CD4-positive, alpha-beta T cell treated with Interleukin-1 beta for 1 hour (primary cell): ENCODE measurements around the gene PAX9.
"Not testable (repeated sequence)": the region's sequence is repeated elsewhere in the genome, so short reads cannot be mapped to it uniquely, and the experiment has no call there.

Experiments
- DNase-seq, 2 donors: peaks; one replicate each; pipeline ENCODE4 v3.0.0-alpha.2; 2020 to 2022

Gene PAX9

DNA sequence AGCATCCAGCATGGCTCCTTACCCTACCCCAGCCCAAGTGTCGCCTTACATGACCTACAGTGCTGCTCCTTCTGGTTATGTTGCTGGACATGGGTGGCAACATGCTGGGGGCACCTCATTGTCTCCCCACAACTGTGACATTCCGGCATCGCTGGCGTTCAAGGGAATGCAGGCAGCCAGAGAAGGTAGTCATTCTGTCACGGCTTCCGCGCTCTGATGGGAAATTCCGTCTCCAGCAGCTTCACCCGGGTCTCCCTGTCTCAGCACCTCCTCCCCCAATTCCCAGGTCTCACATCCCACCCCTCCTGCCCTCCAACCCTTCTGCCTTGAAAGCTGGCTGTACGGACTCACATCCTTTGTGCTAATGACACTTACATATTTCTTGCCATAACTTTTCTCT lies 14.6 kb downstream of the PAX9 start:
- DNase-seq = no peak

DNA sequence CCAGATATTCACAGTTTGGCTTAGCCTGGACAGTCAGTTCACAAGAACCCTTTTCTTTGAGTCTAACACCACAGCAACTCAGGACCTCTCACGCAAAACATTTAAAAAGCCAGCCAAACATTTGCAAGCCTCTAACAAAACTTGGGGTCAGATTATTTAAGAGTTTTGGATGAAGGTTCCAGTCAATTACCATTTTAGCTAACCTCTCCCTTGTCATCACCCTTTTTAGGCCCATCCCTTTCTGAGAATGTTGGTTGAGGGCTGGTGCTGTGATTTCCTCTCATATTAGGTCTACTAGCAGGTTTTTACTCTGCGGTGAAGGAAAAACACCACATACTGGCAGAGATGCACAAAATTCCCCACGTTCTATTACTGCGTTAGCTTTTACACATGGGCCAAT lies 20.7 kb downstream of the PAX9 start:
- DNase-seq = no peak

DNA sequence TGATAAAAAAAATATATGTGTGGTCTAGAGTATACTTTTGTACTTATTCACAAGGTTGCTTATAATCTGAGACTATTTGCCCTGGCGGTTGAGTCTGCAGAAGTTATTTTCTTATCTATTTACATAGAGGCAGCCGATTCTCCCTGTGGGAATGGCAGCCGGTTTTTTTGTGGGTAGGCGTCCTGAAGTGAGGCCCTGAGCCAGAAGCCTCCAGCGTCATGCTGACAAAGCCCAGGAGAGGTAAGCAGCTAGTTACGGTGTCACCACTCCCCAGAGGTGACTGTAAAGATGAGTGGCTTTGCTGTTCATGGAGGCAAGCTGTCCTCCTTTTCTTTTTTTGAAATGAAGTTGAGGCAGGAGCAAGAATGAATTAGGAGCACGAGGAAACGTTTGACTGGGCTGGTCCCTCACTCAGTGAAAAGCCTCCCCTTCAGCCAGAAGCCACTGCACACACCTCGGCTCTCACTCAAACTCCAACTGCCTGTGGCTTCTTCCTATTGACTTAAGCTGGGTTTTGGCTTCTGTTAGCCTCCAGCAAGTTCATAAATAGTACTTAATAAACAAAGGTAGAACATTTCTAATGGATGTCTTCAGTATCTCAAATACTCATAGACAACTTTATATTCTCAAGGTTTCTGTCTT lies 21.5 kb downstream of the PAX9 start:
- DNase-seq = no peak

DNA sequence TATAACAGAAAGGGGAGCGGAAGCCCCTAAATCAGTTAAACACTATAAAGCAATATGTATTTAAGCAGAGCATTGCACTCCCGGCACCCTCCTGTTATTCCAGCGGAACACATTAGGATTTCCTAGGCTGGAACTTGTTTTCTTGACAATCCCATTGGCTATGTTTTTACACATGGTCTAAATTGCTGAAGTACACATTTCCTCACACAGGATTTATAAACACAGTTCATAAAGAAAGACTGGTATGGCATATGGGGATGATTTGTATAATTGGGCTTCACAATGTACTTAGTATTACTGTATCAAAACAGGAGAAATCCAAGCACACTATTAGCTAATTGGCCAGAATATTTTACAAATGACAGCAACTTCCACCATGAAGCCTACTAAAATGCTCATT lies 23.3 kb downstream of the PAX9 start:
- DNase-seq = no peak

DNA sequence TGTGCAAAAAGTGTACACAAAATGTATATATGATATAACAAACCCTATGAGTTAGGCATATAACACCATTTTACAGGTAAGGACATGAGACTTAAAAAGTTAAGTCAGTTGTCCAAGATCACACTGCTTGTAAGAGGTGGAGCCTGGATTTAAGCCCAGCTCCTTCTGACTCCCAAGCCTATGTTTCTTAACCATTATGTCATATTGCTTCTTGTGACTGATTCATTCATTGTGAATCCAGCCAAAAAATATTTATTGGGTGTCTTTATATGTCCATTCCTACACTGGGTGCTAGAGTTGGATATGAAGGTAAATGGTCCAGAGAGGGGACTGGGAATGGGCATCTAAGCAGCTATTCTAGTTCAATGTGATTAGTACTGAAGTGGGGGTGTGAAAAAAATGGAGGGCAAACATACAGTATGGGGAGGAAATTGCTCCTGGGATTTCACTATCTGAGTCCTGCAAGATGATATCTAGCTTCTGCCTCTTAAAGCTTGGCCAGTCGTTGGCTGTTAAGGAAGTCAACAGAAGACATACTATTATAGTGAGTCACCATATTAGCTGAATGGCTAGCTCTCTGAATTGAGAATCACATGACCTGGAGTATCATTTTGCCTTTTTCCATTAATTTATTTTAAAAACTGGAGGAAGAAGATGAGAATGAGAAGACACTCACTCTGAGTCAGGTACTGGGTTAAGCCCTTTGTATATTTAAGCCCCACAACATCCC lies 28.8 kb downstream of the PAX9 start:
- DNase-seq = no peak

DNA sequence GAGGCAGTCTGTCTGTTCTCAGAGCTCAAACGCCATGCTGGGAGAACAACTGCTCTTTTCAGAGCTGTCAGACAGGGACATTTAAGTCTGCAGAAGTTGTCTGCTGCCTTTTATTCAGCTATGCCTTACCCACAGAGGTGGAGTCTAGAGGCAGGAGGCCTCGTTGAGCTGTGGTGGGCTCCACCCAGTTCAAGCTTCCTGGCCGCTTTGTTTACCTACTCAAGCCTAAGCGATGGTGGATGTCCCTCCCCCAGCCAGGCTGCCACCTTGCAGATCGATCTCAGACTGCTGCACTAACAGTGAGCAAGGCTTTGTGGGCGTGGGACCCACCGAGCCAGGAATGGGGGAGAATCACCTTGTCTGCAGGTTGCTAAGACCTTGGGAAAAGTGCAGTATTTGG lies 37.8 kb downstream of the PAX9 start:
- not testable (repeated sequence) for DNase-seq

DNA sequence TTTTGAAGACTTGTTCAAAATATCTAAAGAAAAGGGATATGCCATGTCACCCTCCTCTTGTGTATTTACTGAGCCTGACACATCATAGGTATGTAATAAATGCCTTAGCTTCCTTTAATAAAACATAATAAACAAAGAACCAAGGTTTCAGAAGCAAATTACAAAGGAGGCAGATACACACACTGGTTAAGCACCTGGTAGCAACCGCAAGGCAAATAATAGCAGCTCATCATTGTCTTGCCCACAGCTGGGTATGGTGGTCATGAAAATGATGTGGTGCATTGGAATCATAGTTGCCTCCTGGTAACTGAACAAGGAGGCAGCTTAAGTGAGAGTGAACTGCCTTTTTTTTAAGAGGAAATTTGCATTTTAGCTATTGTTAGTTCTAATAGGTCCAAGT lies 39.0 kb downstream of the PAX9 start:
- DNase-seq = no peak

DNA sequence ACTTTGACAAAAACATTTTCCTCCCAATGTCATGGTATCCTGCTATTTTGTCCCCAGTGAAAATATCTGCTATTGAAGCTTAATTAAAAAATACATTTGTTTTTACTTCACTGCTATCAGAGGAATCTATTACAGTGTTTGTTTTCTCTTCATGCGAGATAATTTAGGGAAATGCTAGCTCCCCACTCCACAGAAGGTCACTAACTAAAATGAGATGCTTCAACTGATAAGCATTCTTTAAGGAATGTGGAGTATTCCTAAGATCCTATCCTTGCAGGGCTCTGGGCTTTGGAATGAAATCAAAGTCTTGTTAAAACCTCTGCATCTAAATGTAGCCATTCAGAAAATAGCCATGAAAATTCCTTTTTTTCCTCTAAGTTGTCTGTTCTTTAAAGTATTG lies 39.5 kb downstream of the PAX9 start:
- DNase-seq = no peak

DNA sequence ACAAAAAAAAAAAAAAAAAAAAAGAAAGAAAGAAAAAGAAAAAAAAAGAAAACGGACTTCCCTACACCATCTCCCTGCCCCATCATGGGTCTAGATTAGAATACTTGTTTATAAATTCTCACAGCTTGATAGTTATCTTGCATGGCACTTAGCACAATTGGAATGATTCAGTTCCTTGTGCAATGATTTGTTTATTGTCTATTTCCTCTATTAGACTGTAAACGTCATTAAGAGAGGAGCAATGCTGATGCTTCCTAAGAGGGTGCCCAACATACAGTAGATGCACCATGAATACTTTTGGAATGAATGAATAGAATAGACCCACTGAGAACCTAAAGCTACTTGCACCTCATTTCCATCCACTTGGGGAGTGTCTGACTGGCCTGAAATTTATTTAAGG lies 40.8 kb downstream of the PAX9 start:
- no peak for DNase-seq

DNA sequence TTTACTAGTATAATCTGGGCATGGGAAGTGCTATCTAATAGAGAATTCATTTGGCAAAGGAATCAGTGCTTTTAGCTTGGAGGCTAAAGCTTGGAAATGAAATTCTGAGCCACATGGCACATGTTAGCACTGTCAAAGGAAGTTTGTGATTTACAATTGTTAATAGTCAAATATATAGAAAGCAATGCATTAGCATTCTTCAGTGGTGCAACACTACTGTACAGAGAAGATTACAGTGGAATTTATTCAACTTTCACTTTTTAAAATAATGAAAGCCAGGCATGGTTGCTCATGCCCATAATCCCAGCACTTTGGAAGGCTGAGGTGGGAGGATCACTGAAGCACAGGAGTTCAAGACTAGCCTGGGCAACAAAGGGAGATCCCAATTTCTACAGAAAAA lies 45.9 kb downstream of the PAX9 start:
- no peak for DNase-seq

DNA sequence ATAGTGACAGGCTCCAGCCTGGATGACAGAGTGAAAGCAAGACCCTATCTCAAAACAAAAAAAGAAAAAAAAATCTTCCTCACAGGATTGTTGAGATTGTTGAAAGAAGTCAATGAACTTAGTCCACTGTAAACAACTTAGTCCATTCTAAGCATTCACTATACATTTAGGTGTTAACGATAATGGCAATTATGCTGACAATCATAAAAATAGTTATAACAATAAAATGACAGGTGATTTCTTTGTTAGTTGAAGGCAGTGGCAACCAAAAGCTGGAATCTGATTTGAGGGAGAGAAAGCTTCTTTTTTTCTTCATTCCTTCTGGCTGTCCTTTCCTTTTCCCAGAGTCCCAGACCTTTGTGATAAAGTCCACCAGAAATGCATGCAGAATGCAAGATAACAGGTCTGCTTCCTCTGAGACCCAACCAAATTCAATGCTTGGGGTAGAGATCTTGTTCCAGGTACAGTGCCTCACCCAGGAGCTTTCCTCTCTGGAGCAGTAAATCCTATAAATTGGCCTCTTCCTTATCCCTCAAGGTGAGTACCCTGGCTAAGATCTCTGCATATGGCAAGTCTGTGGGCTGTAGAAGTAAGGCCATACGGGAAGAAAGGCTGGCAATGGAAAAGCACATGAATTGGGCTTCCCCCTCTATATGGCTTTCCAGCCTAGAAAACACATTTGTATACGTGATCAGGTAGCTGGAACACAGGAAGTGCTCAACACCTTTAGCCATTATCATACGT lies 52.5 kb downstream of the PAX9 start:
- DNase-seq = no peak

DNA sequence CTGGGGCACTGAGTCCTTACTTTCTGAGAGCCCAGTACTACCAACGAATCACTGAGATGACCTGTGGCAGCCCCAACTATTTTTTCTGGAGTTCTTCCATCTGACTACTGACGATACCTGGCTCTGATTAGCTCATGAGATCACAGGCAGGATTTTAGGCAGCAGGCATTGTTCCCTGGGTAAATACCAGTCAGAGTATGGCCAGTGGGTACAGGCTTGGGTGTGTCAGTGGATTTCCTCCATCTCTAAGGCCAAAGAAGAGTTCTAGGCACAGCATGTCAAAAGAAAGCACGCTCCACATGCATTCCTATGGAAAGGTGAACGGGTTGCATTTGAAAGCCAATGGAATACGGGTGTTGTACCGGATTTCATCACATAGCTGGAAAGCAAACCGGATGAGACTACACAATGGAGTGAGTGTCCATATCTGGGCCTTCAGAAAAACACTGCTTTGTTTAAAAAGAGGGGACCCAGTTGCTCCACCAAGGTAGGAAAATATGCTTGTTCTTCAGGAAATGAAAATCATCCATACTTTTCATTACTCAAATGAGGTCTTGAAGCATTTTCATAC lies 55.0 kb downstream of the PAX9 start:
- DNase-seq = no peak

DNA sequence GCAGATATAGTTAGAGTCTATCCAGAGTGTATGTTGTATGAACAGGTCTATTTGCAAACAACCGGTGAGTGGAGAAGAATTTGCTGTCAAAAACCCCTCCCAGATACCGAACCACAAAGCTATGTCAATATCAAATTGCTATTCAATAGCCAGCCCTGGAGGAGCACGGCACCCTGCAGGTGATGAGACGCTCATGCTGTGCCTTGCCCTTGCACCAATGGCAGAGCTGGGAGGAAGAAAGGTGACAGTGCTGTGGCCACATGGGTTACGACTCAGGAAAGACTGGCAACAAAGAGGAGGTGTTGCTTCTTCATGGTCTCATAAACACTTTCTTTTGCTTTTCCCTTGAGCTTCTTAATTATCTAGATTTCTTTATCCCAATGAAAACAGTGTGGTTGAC lies 55.7 kb downstream of the PAX9 start:
- DNase-seq = no peak

DNA sequence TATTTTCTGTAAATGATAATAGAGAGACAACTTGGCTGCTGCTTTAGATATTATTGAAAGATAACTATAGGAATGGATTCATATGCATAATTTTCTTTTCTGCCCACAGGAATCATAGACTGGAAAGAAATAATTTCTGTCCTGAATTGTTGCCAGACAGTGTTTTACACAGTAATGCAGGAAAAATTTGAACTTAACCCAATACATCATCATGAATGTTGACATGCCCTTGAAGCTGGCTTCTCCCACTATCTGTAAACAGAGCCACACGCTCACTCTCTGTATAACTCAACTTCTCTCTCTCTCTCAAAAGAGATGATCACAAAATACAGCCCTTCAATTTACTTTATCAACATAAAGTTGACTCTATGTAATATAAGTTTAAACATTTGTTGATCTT lies 56.6 kb downstream of the PAX9 start:
- DNase-seq = no peak

DNA sequence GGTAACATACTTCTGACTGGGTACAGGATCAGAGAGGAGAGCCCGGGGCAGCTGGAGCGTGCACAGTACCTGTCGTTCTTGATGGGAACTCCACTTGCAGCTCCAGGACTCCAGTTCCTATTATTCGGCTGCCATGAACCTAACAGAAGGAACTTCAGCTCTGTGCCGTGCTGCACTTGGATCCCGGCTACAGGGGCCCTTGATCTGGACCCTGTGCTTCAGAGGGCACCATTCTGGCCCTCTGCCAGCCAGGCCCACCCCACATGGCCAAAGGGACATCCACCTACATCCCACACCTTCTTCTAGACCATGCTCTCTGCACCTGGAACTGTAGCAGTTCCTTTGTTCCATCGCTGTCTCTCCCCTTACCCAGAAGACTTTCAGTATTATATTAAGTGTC lies 58.2 kb downstream of the PAX9 start:
- no peak for DNase-seq

DNA sequence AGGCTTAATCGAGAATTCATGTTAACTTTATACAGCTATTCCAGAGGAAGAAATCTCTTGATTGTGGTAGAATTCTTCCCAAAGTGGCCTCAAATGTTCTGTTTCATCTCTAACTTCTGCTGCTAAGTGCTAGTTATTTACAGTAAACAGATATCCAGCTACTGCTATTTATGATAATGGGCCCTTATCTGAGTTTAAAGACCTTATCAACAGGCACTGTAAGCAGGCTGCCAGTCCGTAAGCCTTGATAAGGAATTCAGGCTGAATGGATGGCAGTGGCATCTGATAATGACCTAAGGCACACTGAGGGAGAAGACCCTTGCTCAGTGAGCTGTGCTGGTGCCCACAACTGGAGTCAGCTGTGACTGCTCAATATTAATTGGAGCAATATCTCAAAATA lies 59.0 kb downstream of the PAX9 start:
- no peak for DNase-seq

DNA sequence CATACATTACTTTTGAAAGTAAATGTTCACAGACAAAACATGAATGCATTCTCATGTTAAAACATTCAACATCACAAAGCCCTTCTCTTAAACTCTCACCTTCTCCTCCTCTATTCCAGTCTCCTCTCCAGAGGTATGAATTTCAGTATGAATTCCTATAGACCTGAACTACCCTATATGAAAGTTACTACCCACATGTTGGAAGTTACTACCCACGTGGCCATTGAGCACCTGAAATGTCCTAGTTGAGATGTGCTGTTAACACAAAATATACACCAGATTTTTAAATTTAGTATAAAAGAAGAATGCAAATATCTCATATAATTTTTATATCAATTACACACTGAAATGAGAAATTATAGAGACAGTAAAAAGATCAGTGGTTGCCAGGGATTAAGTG lies 60.2 kb downstream of the PAX9 start:
- no peak for DNase-seq

DNA sequence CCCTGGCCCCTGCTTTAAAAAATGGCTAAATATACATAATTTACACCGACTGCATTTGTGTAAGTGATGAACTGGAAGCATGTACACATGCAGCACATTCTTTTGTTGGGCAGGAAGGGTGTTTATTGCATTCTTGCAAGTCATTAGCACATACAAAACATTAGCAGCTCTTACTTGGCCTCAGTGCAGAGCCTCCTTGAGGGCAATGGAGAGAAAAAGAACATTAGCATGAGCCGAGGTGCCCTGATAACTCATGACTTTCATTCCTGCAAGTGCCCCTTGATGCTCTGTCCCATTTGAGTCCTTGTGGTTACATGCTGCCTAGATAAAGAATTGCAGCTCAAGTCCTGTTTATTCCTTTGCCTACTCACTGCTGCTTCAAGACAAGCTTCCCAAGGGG lies 61.9 kb downstream of the PAX9 start:
- DNase-seq = no peak

DNA sequence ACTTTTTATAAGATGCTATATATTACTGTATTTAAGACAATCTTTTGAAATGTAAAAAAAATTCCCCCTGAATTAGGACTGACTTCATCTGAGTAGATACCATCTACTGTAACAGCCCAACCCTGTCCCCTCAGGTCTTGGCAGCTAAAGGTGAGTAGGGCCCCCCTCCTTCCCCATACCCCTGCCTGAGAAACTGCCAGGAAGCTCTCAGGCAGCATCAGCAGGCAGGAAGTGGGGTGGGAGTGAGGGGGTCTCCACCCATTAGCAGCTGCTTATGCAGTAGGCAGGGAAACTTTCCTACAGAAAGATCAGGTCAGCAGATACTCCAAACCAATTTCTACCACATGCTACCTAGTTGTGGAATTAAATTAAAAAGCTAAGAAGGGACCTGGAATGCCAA lies 62.5 kb downstream of the PAX9 start:
- DNase-seq = no peak

DNA sequence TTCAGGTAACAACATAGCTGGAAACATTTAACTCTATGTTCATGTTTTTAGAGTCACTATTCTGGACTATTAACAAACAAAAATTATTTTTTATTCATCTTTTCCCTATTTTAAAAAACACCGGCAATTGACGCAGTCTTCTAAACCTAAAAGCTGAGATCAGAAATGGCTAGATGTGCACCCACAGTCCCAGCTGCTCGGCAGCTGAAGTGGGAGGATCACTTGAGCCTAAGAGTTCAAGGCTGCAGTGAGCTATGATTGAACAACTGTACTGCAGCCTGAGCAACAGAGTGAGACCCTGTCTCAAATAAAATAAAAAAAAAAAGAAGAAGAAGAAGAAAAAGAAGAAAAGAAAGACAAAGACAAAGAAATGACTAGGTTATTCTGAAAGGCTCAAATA lies 64.5 kb downstream of the PAX9 start:
- no peak for DNase-seq
